Astrocyte (in vitro differentiated cells and primary cell): Measurements from ENCODE around the gene TPPP2. TPM values are rescaled to one million over a fixed set of nuclear protein-coding genes. Genes with fewer than 3 reads are reported as not detected.

Source experiments
- DNase-seq: peaks from one replicate; pipeline ENCODE4 v3.0.0-alpha.2; 2010; ENCODE audit warnings: low read depth
- FAIRE-seq: peaks from 2 replicates; lab custom pipeline; 2011; peaks lifted over from hg19 to GRCh38; lab: Jason Lieb, UNC
- H2AFZ ChIP-seq: 2 replicates; pipeline ENCODE4 v1.6.0; 2012; ENCODE audit warnings: low read depth, low read length, inconsistent platforms
- H3K27ac ChIP-seq: 2 replicates; pipeline ENCODE4 v1.5.1; 2011; ENCODE audit warnings: low read depth, low read length, inconsistent platforms
- H3K27me3 ChIP-seq: 2 replicates; pipeline ENCODE4 v1.6.0; 2011; ENCODE audit warnings: low read length, inconsistent platforms; ENCODE audit not compliant: insufficient read depth
- H3K36me3 ChIP-seq: 2 replicates; pipeline ENCODE4 v1.5.1; 2011; ENCODE audit warnings: low read length, inconsistent platforms; ENCODE audit not compliant: insufficient read depth
- H3K4me1 ChIP-seq: 2 replicates; pipeline ENCODE4 v1.5.1; 2011; ENCODE audit warnings: low read length, inconsistent platforms; ENCODE audit not compliant: insufficient read depth
- H3K4me2 ChIP-seq: 2 replicates; pipeline ENCODE4 v1.6.0; 2012; ENCODE audit warnings: low read length, inconsistent platforms
- H3K4me3 ChIP-seq: 2 replicates; pipeline ENCODE4 v1.5.1; 2011; ENCODE audit warnings: low read depth, mild to moderate bottlenecking, low read length, inconsistent platforms; ENCODE audit not compliant: insufficient read depth
- H3K79me2 ChIP-seq: 2 replicates; pipeline ENCODE4 v1.6.0; 2012; ENCODE audit warnings: mild to moderate bottlenecking, low read length, inconsistent platforms; ENCODE audit not compliant: insufficient read depth
- H3K9ac ChIP-seq: 2 replicates; pipeline ENCODE4 v1.6.0; 2012; ENCODE audit warnings: mild to moderate bottlenecking, low read length, inconsistent platforms
- H3K9me3 ChIP-seq: 2 replicates; pipeline ENCODE4 v1.5.1; 2012; ENCODE audit warnings: low read depth, mild to moderate bottlenecking, low read length, inconsistent platforms; ENCODE audit not compliant: insufficient read depth
- H4K20me1 ChIP-seq: 2 replicates; pipeline ENCODE4 v1.6.0; 2012; ENCODE audit warnings: low read length, inconsistent platforms; ENCODE audit not compliant: insufficient read depth
- H3K27ac Mint-ChIP-seq: one replicate; pipeline ENCODE4 v1.8.0; 2021; ENCODE audit warnings: mild to moderate bottlenecking, mixed read lengths; ENCODE audit not compliant: unreplicated experiment
- H3K27me3 Mint-ChIP-seq: one replicate; pipeline ENCODE4 v1.8.0; 2021; ENCODE audit warnings: low read depth, mixed read lengths; ENCODE audit not compliant: unreplicated experiment
- H3K36me3 Mint-ChIP-seq: one replicate; pipeline ENCODE4 v1.8.0; 2021; ENCODE audit warnings: low read depth, mixed read lengths; ENCODE audit not compliant: unreplicated experiment
- H3K4me1 Mint-ChIP-seq: one replicate; pipeline ENCODE4 v1.8.0; 2021; ENCODE audit warnings: low read depth, mixed read lengths; ENCODE audit not compliant: unreplicated experiment
- H3K4me3 Mint-ChIP-seq: one replicate; pipeline ENCODE4 v1.8.0; 2021; ENCODE audit warnings: mild to moderate bottlenecking, moderate library complexity, mixed read lengths; ENCODE audit not compliant: unreplicated experiment
- H3K9me3 Mint-ChIP-seq: one replicate; pipeline ENCODE4 v1.8.0; 2021; ENCODE audit warnings: mild to moderate bottlenecking, mixed read lengths; ENCODE audit not compliant: unreplicated experiment
- CTCF ChIP-seq: IDR thresholded peaks from 2 replicates; pipeline ENCODE4 v1.5.1; 2011; ENCODE audit warnings: low read depth, mild to moderate bottlenecking, inconsistent platforms, low read length, moderate library complexity; ENCODE audit not compliant: insufficient read depth
- EZH2 ChIP-seq: IDR thresholded peaks from 2 replicates; pipeline ENCODE4 v1.6.1; 2012; ENCODE audit warnings: mild to moderate bottlenecking, low read length, inconsistent platforms; ENCODE audit not compliant: insufficient read depth
- total RNA-seq: library from RNA; stranded (reverse); gene quantifications from 2 replicates; pipeline ENCODE4 v1.2.1, GENCODE V29; 2021

Gene TPPP2
- total RNA-seq, 1 donor from 2014 or later = not detected

GRCh38 chr14:21038441-21039422 lies 8.7 kb downstream of the TPPP2 start:
- no peak overlapping the region for H3K4me3 Mint-ChIP-seq
- H3K4me2 ChIP-seq = peak overlapping the region; percentile 23
- no peak for FAIRE-seq

GRCh38 chr14:21039585-21040369 lies 9.8 kb downstream of the TPPP2 start:
- H3K36me3 ChIP-seq = no peaks in the 10 kb centered on the region
- no peak overlapping the region for H3K4me2 ChIP-seq
- H3K79me2 ChIP-seq = no peaks in the 10 kb centered on the region
- H2AFZ ChIP-seq = peak overlapping the region; percentile 50
- FAIRE-seq (no peak), DNase-seq (peak; percentile 45)
- H3K27ac Mint-ChIP-seq = peak overlapping the region; percentile 2
- H3K27me3 ChIP-seq = peaks cover 7% of the 10 kb centered on the region
- H3K4me1 Mint-ChIP-seq = peaks cover 36% of the 10 kb centered on the region
- H3K4me1 ChIP-seq = no peaks in the 10 kb centered on the region
- H3K27ac ChIP-seq = no peak overlapping the region
- TF ChIP-seq EZH2 = no peak
- TF ChIP-seq CTCF = peak; percentile 61
- peaks cover 5% of the 10 kb centered on the region for H3K9me3 Mint-ChIP-seq
- H3K4me3 Mint-ChIP-seq = peak overlapping the region; percentile 35
- peaks cover 28% of the 10 kb centered on the region for H3K27me3 Mint-ChIP-seq
- no peaks in the 10 kb centered on the region for H3K9me3 ChIP-seq
- H3K36me3 Mint-ChIP-seq = peaks cover 2% of the 10 kb centered on the region
- H4K20me1 ChIP-seq = no peaks in the 10 kb centered on the region
- no peak overlapping the region for H3K9ac ChIP-seq
- no peak overlapping the region for H3K4me3 ChIP-seq

More at GRCh38 chr14:21038441-21039422, 8.7 kb downstream of the TPPP2 start:
- Histone ChIP-seq H3K4me1 (no peaks in the 10 kb centered on the region), H3K36me3 (no peaks in the 10 kb centered on the region), H3K9me3 (no peaks in the 10 kb centered on the region), H3K79me2 (no peaks in the 10 kb centered on the region), H2AFZ (peak overlapping the region; percentile 39), H3K27ac (no peak overlapping the region), H3K27me3 (peaks cover 8% of the 10 kb centered on the region), H3K9ac (no peak overlapping the region), H4K20me1 (no peaks in the 10 kb centered on the region), H3K4me3 (no peak overlapping the region)
- Mint-ChIP-seq H3K9me3 (peaks cover 2% of the 10 kb centered on the region), H3K4me1 (peaks cover 36% of the 10 kb centered on the region), H3K27ac (peak overlapping the region; percentile 3), H3K36me3 (peaks cover 2% of the 10 kb centered on the region), H3K27me3 (peaks cover 35% of the 10 kb centered on the region)
- peak; percentile 49 for DNase-seq
- TF ChIP-seq CTCF (no peak), EZH2 (no peak)
